Body of pancreas (tissue), 4 donors: ENCODE measurements around the gene KRT1. TPM values are rescaled to one million over a fixed set of nuclear protein-coding genes. Genes with fewer than 3 reads are reported as not detected.

Experiments
- ATAC-seq: fragments of 150-250 bp; one replicate; pipeline ENCODE4 v1.9.1; 2016
- DNase-seq, 4 donors: peaks; one replicate each; pipeline ENCODE4 v3.0.0-alpha.2; 2019
- H3K27ac ChIP-seq, 4 donors: fragments of 200-600 bp; sonication (generic); 1 replicate in 3 of 4; 2 replicates in 1 of 4; pipeline versions ENCODE4 v1.5.1 to v1.6.1; 2016 to 2019; ENCODE audit warnings: mild to moderate bottlenecking in 1 of 4, mixed read lengths in 1 of 4, moderate library complexity in 1 of 4
- H3K27me3 ChIP-seq, 2 donors: fragments of 200-600 bp; sonication (generic); one replicate each; pipeline ENCODE4 v1.6.0; 2016; ENCODE audit warnings: mild to moderate bottlenecking in 1 of 2
- H3K36me3 ChIP-seq, 2 donors: fragments of 200-600 bp; sonication (generic); replicated peaks in 1 of 2; 2 replicates each; pipeline ENCODE4 v1.5.1; 2016; ENCODE audit warnings: low read depth in 2 of 2; ENCODE audit not compliant: insufficient read depth in 1 of 2
- H3K4me1 ChIP-seq: fragments of 200-600 bp; sonication (generic); one replicate; pipeline ENCODE4 v1.6.0; 2016
- H3K4me3 ChIP-seq, 2 donors: fragments of 200-600 bp; sonication (generic); 1 replicate in 1 of 2; 2 replicates in 1 of 2; pipeline ENCODE4 v1.5.1; 2016 to 2019
- H3K9me3 ChIP-seq, 3 donors: fragments of 200-600 bp; sonication (generic); 1 replicate in 2 of 3; 2 replicates in 1 of 3; pipeline ENCODE4 v1.5.1; 2016
- CTCF ChIP-seq, 7 experiments: fragments of 450-650 bp in 4 of 7; fragments of 200-600 bp in 3 of 7; sonication (generic) in 3 of 7; IDR thresholded peaks; one replicate each; pipeline ENCODE4 v1.5.1; 2016 to 2019; ENCODE audit warnings: antibody characterized with exemption in 7 of 7
- POLR2A ChIP-seq, 3 donors: fragments of 450-650 bp; IDR thresholded peaks; one replicate each; pipeline ENCODE4 v1.6.1; 2016; ENCODE audit warnings: antibody characterized with exemption in 3 of 3, mild to moderate bottlenecking in 2 of 3
- WGBS, 2 donors: methylation state at CpG; one replicate each; pipeline ENCODE4 v1.1.5; 2017; 5-methylcytosine and 5-hydroxymethylcytosine counted together
- intact Hi-C: fragments of 100-400 bp; cut with DNase I; formaldehyde crosslinking; loops from one replicate; pipeline ENCODE4 v1.15.1; 2023
- total RNA-seq, 2 donors: library from RNA; depleted of rRNA; stranded (reverse); fragments of >200 nt; gene quantifications; one replicate each; pipeline ENCODE4 v1.1.0, GENCODE V29; 2016

KRT1 gene
- total RNA-seq, 2 donors from 2014 or later = not detected

GRCh38 chr12:52689239-52689638 is 9.0 kb upstream of the KRT1 start:
- no peaks in the 10 kb centered on the region for H3K9me3 ChIP-seq
- H3K27me3 ChIP-seq = no peaks in the 10 kb centered on the region
- ATAC-seq = no peak
- H3K4me3 ChIP-seq = no peak overlapping the region
- intact Hi-C loops = no loop called here
- H3K4me1 ChIP-seq = peaks cover 7% of the 10 kb centered on the region
- no peaks in the 10 kb centered on the region for H3K36me3 ChIP-seq
- no peak overlapping the region for H3K27ac ChIP-seq
- no peak for DNase-seq
- TF ChIP-seq CTCF (IDR thresholded peaks at IDR 0.05) (no peak), POLR2A (IDR thresholded peaks at IDR 0.05) (no peak)

- Histone ChIP-seq H3K4me1 (peaks cover 7% of the 10 kb centered on the region), H3K27ac (no peak overlapping the region), H3K36me3 (no peaks in the 10 kb centered on the region), H3K9me3 (no peaks in the 10 kb centered on the region), H3K4me3 (no peak overlapping the region), H3K27me3 (no peaks in the 10 kb centered on the region)
- TF ChIP-seq CTCF (IDR thresholded peaks at IDR 0.05) (no peak), POLR2A (IDR thresholded peaks at IDR 0.05) (no peak)
- intact Hi-C loops = no loop called here
- 50 to 68% methylated on average over 2 of the region's 2 CpGs for WGBS, 2 donors
- no peak for ATAC-seq
- DNase-seq = no peak
These were observed 8.3 kb upstream of the KRT1 start for GRCh38 chr12:52688481-52688880.

- no peak for TF ChIP-seq CTCF (IDR thresholded peaks at IDR 0.05)
- Histone ChIP-seq H3K4me3 (no peak overlapping the region), H3K27me3 (no peaks in the 10 kb centered on the region), H3K4me1 (peaks cover 7% of the 10 kb centered on the region), H3K27ac (no peak overlapping the region), H3K9me3 (no peaks in the 10 kb centered on the region), H3K36me3 (no peaks in the 10 kb centered on the region)
- WGBS, 2 donors = 61 to 75% methylated on average over 8 of the region's 8 CpGs
- ATAC-seq = no peak
- DNase-seq = no peak
- intact Hi-C loops = no loop called here
These were observed 7.5 kb upstream of the KRT1 start for GRCh38 chr12:52687497-52688385.

GRCh38 chr12:52686756-52687487 is 6.7 kb upstream of the KRT1 start:
- intact Hi-C loops = no loop called here
- no peaks in the 10 kb centered on the region for H3K9me3 ChIP-seq
- H3K36me3 ChIP-seq = no peaks in the 10 kb centered on the region
- DNase-seq = no peak
- H3K27me3 ChIP-seq = no peaks in the 10 kb centered on the region
- H3K4me1 ChIP-seq = peaks cover 7% of the 10 kb centered on the region
- no peak overlapping the region for H3K27ac ChIP-seq
- TF ChIP-seq POLR2A (IDR thresholded peaks at IDR 0.05) (no peak), CTCF (IDR thresholded peaks at IDR 0.05) (no peak)
- no peak overlapping the region for H3K4me3 ChIP-seq
- 68 to 71% methylated on average over 9 of the region's 9 CpGs for WGBS, 2 donors
- ATAC-seq = no peak
